H1 (cell line): ENCODE data around the gene KLF9. TPM values are rescaled to one million over a fixed set of nuclear protein-coding genes. Genes with fewer than 3 reads are reported as not detected.

Experiments
- polyA plus RNA-seq, 7 experiments: library from polyadenylated mRNA; depleted of rRNA in 3 of 7; stranded (reverse) in 5 of 7; unstranded in 2 of 7; fragments of >200 nt in 5 of 7; fragments of 200-250 nt in 2 of 7; gene quantifications; 1 replicate in 5 of 7; 2 replicates in 1 of 7; 4 replicates in 1 of 7; pipeline versions ENCODE4 v1.2.1 to v1.2.3, GENCODE V29; 2011 to 2013; ENCODE audit warnings: missing spikeins in 2 of 7, mixed read lengths in 2 of 7
- total RNA-seq: library from RNA; stranded (reverse); fragmentation: NEBNext Ultra II Directional; extraction: Animal tissue kit (Norgen Biotek cat#: 25700); gene quantifications from 2 replicates; pipeline ENCODE4 v1.2.1, GENCODE V29; 2021

KLF9 gene
- total and polyA plus RNA-seq, 2 of the 8 experiments (the other 6 are each of a cell fraction or from before 2014, with no cell fraction given) = 0.47 to 0.82 TPM

Other genes with a start within 250 kb of the KLF9 start
- 22.5 and 22.6 TPM in 2 replicates for gene SMC5, start 155.7 kb downstream of the KLF9 start, total RNA-seq
- gene SMC5, start 155.7 kb downstream of the KLF9 start, polyA plus RNA-seq (2011; rRNA removed) = 3.8 and 4.5 TPM in 2 replicates